OCI-LY1 (cell line): ENCODE data around the gene RBM26.

ENCODE experiments used
- CTCF ChIP-seq: fragments of 200-600 bp; sonication (generic), shearing (Covaris generic); IDR thresholded peaks from 2 replicates; pipeline ENCODE4 v1.5.1; 2017; ENCODE audit warnings: mild to moderate bottlenecking, antibody characterized with exemption, low read length, moderate library complexity, mixed read lengths
- EZH2 ChIP-seq: fragments of 200-600 bp; sonication (generic), shearing (Covaris generic); IDR thresholded peaks from 2 replicates; pipeline ENCODE4 v1.8.0; 2017; ENCODE audit warnings: borderline replicate concordance, mixed run types, mild to moderate bottlenecking, antibody characterized with exemption, low read length, moderate library complexity, mixed read lengths

- TF ChIP-seq CTCF (no peak), EZH2 (no peak)
These were observed 87.4 kb downstream of the RBM26 start for GRCh38 chr13:79318664-79319063.
